Motor neuron (in vitro differentiated cells): ENCODE data around the gene CHRM4. TPM values are rescaled to one million over a fixed set of nuclear protein-coding genes. Genes with fewer than 3 reads are reported as not detected.

Source experiments
- ATAC-seq, 8 experiments: fragments of 200-7000 bp; cut with Tn5 transposase; replicated peaks in 6 of 8; 2 replicates each; pipeline ENCODE4 v1.8.0; 2021; ENCODE audit warnings: mild to moderate bottlenecking in 8 of 8, moderate library complexity in 8 of 8
- H3K27ac ChIP-seq, 2 donors: fragments of 250-450 bp; sonication (Bioruptor Pico); 2 replicates each; pipeline ENCODE4 v1.9.0; 2021; ENCODE audit warnings: antibody characterized with exemption in 2 of 2, mild to moderate bottlenecking in 2 of 2, moderate library complexity in 1 of 2
- H3K4me1 ChIP-seq, 2 donors: fragments of 250-450 bp; sonication (Bioruptor Pico); replicated peaks in 1 of 2; 2 replicates each; pipeline ENCODE4 v1.6.1; 2021; ENCODE audit warnings: antibody characterized with exemption in 2 of 2, mild to moderate bottlenecking in 2 of 2, moderate library complexity in 1 of 2
- H3K4me3 ChIP-seq, 5 donors: fragments of 250-450 bp; sonication (Bioruptor Pico); 2 replicates each; pipeline ENCODE4 v1.9.0; 2021; ENCODE audit warnings: antibody characterized with exemption in 5 of 5, mild to moderate bottlenecking in 5 of 5, moderate library complexity in 4 of 5
- WGBS, 10 experiments: fragments of 450-650 bp; shearing (Covaris generic); methylation state at CpG; one replicate each; pipeline ENCODE4 v1.0.0; 2022; 5-methylcytosine and 5-hydroxymethylcytosine counted together
- in situ Hi-C, 9 experiments: fragments of 400-800 bp; cut with MboI; loops; one replicate each; pipeline ENCODE4 v1.15.0; 2021; ENCODE audit warnings: low sequenced_read_pairs in 9 of 9, low pct_unique_long_range_greater_than_20kb in 2 of 9; ENCODE audit not compliant: unreplicated experiment in 9 of 9
- total RNA-seq, 8 experiments: library from RNA; unstranded; fragments of 300-600 nt; gene quantifications; 2 replicates each; pipeline versions ENCODE4 v1.2.3 to v1.2.4, GENCODE V29; 2022

CHRM4 gene
- total RNA-seq, 8 experiments from 2014 or later: 0.76 to 3.8 (median 1.5) TPM

GRCh38 chr11:46385169-46386004, 6.2 kb downstream of the CHRM4 start:
- in situ Hi-C loops: loop anchor here in 2 of 9 experiments (25.0 kb wide), 1 partner anchor 152 kb away; no protein-coding TSS in a partner anchor
- 60 to 100% (median 92%) methylated on average over 1 to 11 of the region's 47 CpGs; no CpG with 5 or more reads in 5 of the 10 experiments for WGBS, 10 experiments
- no peak overlapping the region for H3K4me3 ChIP-seq
- no peak overlapping the region for H3K27ac ChIP-seq
- H3K4me1 ChIP-seq: peaks cover 45 to 56% of the 10 kb centered on the region in 2 donors
- ATAC-seq: no peak

GRCh38 chr11:46383974-46384701, 7.4 kb downstream of the CHRM4 start:
- in situ Hi-C loops: loop anchor here in 2 of 9 experiments (25.0 kb wide), 1 partner anchor 153 kb away; no protein-coding TSS in a partner anchor
- Histone ChIP-seq H3K4me3 (no peak overlapping the region), H3K27ac (no peak overlapping the region), H3K4me1 (peaks cover 40 to 51% of the 10 kb centered on the region in 2 donors)
- ATAC-seq: no peak
- WGBS, 10 experiments: 20 to 59% (median 40%) methylated on average over 1 to 6 of the region's 12 CpGs; no CpG with 5 or more reads in 7 of the 10 experiments

GRCh38 chr11:46383404-46383758, 8.2 kb downstream of the CHRM4 start:
- no peak for ATAC-seq
- 37 to 100% (median 48%) methylated on average over 1 to 3 of the region's 7 CpGs; no CpG with 5 or more reads in 7 of the 10 experiments for WGBS, 10 experiments
- in situ Hi-C loops: loop anchor here in 2 of 9 experiments (25.0 kb wide), 1 partner anchor 154 kb away; no protein-coding TSS in a partner anchor
- peaks cover 37 to 49% of the 10 kb centered on the region in 2 donors for H3K4me1 ChIP-seq
- peak overlapping the region in 4 of 5 donors; percentile 66 to 71 (median 68) for H3K4me3 ChIP-seq
- H3K27ac ChIP-seq: no peak overlapping the region

- in situ Hi-C loops: loop anchor here in 2 of 9 experiments (25.0 kb wide), 1 partner anchor 154 kb away; no protein-coding TSS in a partner anchor
- H3K27ac ChIP-seq: peak overlapping the region; percentile 97 to 99
- peak overlapping the region; percentile 44 to 71 (median 68) for H3K4me3 ChIP-seq
- no peak for ATAC-seq
- WGBS, 10 experiments: 17 to 100% (median 43%) methylated on average over 1 to 5 of the region's 18 CpGs; no CpG with 5 or more reads in 4 of the 10 experiments
- H3K4me1 ChIP-seq: peaks cover 31 to 43% of the 10 kb centered on the region in 2 donors
Observed at GRCh38 chr11:46382646-46383403, 8.8 kb downstream of the CHRM4 start.

- Histone ChIP-seq H3K27ac (peak overlapping the region; percentile 97 to 99), H3K4me1 (peaks cover 26 to 39% of the 10 kb centered on the region in 2 donors), H3K4me3 (peak overlapping the region; percentile 44 to 71 (median 68))
- WGBS, 10 experiments: 0 to 10% (median 3%) methylated on average over 3 to 6 of the region's 66 CpGs; no CpG with 5 or more reads in 7 of the 10 experiments
- peak; percentile 6 to 41 (median 22) for ATAC-seq
- in situ Hi-C loops: loop anchor here in 2 of 9 experiments (25.0 kb wide), 1 partner anchor 155 kb away; no protein-coding TSS in a partner anchor
Observed at GRCh38 chr11:46381819-46382645, 9.5 kb downstream of the CHRM4 start.

GRCh38 chr11:46381048-46381818, 10.3 kb downstream of the CHRM4 start, which contains the start of gene MDK:
TSS of gene MDK (plus strand) at chr11:46381669. CDS start at chr11:46382058, 389 bp downstream.
- H3K27ac ChIP-seq: peak within 1 kb of the TSS; percentile 97 to 99
- in situ Hi-C loops: loop anchor here in 2 of 9 experiments (25.0 kb wide), 1 partner anchor 156 kb away; no protein-coding TSS in a partner anchor
- H3K4me1 ChIP-seq: peaks cover 26 to 39% of the 10 kb centered on the region in 2 donors
- peak within 1 kb of the TSS; percentile 44 to 71 (median 68) for H3K4me3 ChIP-seq
- peak; percentile 13 to 53 (median 42) for ATAC-seq
- no CpG with 5 or more reads among the region's 96 CpGs for WGBS, 10 experiments

- ATAC-seq: peak; percentile 35 to 67 (median 58)
- Histone ChIP-seq H3K4me1 (peaks cover 26 to 39% of the 10 kb centered on the region in 2 donors), H3K4me3 (peak overlapping the region; percentile 44 to 71 (median 68)), H3K27ac (peak overlapping the region; percentile 97 to 99)
- in situ Hi-C loops: loop anchor here in 2 of 9 experiments (25.0 kb wide), 1 partner anchor 157 kb away; no protein-coding TSS in a partner anchor
- WGBS, 10 experiments: 0 to 20% (median 0%) methylated on average over 1 to 4 of the region's 45 CpGs; no CpG with 5 or more reads in 7 of the 10 experiments
Observed at GRCh38 chr11:46380340-46381047, 11.1 kb downstream of the CHRM4 start.

GRCh38 chr11:46379482-46380293, 11.9 kb downstream of the CHRM4 start:
- in situ Hi-C loops: loop anchor here in 2 of 9 experiments (25.0 kb wide), 1 partner anchor 158 kb away; no protein-coding TSS in a partner anchor
- peak overlapping the region; percentile 97 to 99 for H3K27ac ChIP-seq
- H3K4me1 ChIP-seq: peaks cover 26 to 39% of the 10 kb centered on the region in 2 donors
- ATAC-seq: peak in 7 of 8 experiments; percentile 8 to 51 (median 42)
- H3K4me3 ChIP-seq: peak overlapping the region in 3 of 5 donors; percentile 66 to 71 (median 69)
- WGBS, 10 experiments: 27% methylated on average over 5 of the region's 36 CpGs; no CpG with 5 or more reads in 9 of the 10 experiments

GRCh38 chr11:46378811-46379481, 12.6 kb downstream of the CHRM4 start:
- H3K27ac ChIP-seq: peak overlapping the region in 1 of 2 donors; percentile 99
- H3K4me3 ChIP-seq: no peak overlapping the region
- whole genome bisulfite sequencing, 10 experiments: 44 to 90% (median 47%) methylated on average over 2 to 9 of the region's 20 CpGs; no CpG with 5 or more reads in 7 of the 10 experiments
- ATAC-seq: no peak
- peaks cover 23 to 36% of the 10 kb centered on the region in 2 donors for H3K4me1 ChIP-seq
- in situ Hi-C loops: loop anchor here in 2 of 9 experiments (25.0 kb wide), 1 partner anchor 158 kb away; no protein-coding TSS in a partner anchor
